GM18526 (cell line): Measurements from ENCODE around the gene TNFAIP3.

Source experiments
- POLR2A ChIP-seq: IDR thresholded peaks from 3 replicates; pipeline ENCODE4 v1.6.1; 2011; ENCODE audit not compliant: insufficient read length; ENCODE audit errors: extremely low read depth

The TNFAIP3 gene

DNA sequence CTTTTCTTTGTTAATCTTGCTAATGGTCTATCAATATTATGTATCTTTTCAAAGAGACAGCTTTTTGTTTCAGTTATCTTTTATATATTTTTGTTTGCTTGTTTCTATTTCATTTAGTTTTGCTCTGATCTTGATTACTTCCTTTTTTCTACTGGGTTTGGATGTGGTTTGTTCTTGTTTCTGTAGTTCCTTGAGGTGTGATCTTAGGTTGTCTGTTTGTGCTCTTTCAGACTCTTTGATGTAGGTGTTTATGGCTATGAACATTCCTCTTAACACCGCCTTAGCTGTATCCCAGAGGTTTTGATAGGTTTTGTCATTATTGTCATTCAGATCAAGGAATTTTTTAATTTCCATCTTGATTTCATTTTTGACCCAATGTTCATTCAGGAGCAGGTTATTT is 26.8 kb upstream of the TNFAIP3 start:
- no peak for TF ChIP-seq POLR2A

DNA sequence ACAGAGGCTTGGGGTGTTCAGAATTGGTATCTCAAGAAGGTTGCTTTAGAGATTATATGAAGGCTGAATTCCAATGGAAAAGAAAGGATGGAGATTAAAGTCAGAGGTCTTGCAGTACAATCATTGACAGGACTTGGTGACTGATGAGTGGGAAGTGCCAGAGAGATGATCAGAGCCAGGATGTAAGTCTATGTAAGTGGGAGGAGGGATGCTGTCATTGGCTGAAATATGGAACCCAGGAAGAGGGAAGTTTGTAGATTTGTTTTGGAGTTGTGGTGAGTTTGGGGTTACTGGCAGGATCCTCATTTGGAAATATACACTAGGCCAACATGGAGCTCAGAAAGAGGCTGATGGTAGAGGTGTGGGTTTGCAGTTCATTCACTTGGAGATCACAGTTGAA is 23.8 kb upstream of the TNFAIP3 start:
- TF ChIP-seq POLR2A, result no peak

DNA sequence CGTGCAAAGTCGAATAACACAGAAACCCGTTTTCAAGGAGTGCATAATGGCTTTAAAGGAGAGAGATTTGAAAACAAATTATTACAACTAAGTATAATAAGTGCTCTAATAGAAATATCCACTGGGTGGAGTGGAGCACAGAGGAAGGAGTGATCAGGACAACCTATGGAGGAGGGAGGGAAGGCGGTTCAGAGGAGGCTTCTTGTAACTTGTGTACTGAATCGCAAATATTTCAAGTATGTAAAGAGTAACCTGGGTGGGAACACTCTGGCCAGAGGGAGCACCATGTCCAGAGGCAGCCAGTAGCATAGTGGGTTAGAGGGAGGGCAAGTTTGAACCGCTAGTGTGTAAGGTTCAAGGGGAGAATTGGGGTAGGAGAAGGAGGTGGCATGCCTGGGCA is 21.6 kb upstream of the TNFAIP3 start:
- TF ChIP-seq POLR2A, result no peak

DNA sequence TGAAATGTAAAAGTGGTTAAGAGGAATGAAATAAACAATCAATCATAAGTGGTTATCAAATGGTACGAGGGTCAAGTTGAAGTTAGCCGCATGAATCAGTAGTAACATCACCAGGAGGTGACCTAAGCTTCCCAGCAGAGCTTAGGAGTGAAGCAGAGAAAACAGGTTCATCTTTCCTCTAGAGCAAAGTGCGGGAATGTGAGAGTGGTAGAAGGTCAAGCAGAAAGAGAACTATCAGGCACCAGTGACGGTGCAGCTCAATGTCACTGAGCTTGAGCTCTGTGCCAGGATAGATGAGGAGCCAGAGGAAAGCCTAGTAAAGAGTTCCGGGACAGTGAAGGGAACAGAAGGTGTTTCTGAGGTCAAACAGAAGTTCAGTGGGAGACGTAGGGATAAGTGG is 20.8 kb upstream of the TNFAIP3 start:
- no peak for TF ChIP-seq POLR2A

DNA sequence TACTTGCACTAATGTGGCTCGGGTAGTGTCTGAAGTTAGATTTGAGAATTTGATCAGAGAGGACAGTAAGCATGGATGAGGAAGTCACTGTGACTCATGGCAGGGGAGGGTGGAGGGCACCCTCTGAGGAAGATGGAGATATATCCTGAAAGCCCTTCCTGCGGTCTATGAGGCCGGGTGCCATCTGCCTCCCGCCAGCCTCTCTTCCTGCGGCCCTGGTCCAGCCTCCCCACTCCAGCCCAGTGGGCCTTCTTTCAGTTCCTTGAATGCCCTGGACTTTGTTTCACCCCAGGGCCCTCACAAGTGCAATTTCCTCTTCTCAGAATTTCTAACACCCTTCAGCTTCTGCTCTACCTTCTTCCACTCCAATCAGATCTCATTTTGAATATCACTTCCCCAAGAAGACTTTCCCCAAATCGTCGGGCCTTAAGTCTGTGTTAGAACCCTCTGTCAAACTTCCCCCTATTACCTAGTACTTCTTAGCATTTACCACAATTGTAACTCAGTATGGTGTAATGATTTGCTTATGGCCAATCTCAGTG is 20.2 kb upstream of the TNFAIP3 start:
- TF ChIP-seq POLR2A, result no peak

DNA sequence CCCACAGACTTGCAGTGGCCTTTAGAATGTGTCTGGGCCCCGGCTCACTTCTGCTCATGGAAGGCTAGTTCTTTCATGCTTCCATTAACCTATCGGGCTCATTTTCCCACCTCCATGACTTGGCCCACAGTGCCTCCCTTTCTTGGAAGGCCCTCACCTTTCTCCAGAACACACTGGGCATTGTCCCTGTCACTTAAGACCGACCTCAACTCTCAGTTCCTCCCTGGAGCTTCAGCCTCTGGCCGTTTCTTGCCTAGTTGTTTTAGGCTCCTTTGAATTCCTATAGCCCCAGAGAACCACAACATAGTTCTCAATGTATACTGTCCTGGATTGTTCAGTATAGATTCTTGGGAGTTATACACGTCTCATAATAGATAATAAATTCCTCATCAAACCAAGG is 19.3 kb upstream of the TNFAIP3 start:
- no peak for TF ChIP-seq POLR2A

DNA sequence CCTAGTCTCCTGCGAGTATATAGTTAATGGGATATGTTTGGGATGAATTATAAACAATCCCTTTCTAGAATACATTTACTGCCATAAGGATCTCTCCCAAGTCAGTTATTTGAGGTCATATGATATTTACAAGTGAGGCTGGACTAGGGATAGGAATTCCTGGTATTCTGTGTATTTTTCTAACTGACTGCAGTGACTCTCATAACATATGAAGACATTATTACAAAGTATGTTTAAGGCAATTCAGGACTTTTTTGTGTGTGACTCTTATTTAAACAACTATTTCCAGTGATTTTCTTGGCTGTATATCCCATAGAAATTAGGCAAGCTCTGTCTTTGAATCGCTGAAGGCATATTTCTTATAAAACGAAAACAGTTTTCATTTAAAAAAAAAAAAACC is 18.4 kb upstream of the TNFAIP3 start:
- TF ChIP-seq POLR2A, result no peak

DNA sequence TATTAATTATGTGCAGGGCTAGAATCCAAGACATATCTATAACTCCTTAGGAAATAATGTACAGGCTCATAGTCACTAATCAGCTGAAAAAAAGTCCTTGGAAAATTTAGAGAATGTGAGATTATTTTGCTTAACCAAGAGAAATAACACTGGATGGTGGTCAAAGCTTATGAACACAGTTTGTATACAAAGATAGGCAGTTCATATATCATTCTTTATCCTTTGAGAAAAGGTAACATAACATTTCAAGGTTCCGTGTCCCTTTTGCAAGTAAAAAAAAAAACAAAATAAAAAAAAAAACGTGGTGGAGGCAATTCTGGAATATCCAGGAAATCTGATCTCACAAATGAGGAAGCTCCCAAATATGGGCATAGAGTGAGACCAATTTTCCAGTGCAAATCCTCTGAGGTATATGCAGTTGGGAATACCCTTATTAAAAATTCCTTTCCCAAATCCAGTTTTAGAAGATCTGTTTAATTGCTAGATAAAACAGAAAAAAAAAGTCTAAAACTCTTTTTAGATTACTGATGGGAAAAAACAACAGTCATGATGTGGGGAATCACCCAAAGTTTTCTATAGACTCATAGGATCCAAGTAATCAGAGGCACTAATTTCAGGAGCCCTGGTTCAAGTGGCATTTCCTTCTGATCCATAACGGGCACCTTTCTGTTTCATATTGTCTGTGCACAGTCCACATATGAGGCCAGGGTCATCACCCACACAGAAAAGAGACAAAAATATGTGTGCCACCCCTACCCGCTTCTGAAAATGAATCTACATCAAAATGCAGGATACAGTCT is 17.7 kb upstream of the TNFAIP3 start:
- no peak for TF ChIP-seq POLR2A

DNA sequence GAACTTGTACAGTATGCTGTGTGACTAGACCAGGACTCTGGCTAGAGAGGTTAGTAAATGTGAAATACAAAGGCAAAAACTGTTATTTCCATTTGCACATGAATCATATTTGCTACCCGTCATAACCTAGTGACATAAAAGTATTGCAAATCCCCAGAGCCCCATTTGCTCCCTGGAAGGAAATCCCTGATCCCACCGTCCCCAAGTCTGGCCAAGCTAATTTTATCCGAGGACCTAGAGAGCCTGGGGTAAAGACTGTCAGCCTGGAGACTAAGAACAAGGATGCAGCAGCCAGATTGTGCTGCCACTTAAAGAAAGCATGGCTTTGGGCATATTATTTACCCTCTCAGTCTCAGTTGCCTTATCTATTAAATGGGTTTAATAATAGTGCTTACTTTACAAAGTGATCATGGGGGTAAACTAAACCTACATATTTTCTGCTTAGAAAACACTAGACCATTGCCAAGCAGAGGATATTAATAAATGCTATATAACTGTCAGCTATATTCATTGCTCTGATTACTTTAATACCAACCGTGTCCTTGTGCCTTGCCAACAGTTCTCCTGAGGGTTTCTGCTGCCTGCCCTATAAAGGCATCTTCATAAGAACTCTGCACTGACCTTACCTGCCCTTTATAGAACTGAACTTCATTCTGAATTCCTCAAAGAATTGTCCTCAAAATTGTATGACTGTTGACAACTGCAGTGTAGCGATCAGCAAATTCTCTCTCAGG is 16.9 kb upstream of the TNFAIP3 start:
- TF ChIP-seq POLR2A, result no peak

DNA sequence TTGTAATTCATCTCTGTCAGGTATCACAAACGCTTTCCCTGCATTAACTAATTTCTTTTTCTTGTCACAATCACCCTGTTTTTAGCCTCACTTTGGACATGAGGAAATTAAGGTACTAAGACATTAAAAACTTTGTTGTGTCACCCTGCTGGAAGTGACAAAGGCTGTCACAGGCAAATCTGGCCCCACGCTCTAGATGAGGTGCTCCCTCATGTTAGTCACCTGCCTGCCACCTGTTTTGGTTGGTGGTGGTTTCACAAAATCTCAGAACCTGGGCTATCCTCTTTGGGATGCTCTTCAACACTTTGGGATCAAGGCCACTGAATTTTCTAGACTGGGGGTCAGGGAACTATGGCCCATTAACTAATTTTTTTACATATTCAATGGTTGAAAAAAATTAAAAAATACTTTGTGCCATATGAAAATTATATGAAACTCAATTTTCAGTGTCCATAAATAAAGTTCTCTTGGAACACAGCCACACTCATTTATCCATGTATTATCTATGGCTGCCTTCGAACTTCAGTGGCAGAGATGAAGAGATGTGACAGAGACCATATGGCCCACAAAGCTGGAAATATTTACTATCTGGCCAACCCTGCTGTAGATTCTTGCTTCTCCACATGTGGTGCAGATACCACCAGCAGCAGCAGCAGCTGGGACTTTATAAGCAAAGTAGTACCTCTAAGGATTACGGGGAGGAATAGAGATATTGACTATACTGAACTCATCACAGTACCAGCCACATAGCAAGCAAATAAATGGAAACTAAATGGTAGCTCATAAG is 16.1 kb upstream of the TNFAIP3 start:
- no peak for TF ChIP-seq POLR2A

DNA sequence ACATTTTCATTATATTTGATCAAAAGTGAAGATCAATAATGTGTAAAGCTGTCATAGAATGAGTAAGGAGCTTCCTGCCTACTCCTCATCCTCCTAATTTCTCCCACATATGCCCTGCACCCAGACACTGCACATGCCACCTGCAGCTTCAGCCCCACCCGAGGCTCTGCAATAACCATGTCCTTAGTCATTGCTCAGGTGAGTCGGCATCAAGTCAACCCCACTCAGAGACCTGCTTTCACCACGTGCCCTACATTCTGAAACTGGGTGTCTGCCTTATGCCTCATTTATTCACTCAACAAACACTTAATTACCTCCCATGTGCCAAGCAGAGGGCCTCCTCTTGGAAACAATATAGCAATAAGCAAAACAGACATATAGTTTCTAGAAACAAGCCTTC is 15.4 kb upstream of the TNFAIP3 start:
- TF ChIP-seq POLR2A, result no peak

DNA sequence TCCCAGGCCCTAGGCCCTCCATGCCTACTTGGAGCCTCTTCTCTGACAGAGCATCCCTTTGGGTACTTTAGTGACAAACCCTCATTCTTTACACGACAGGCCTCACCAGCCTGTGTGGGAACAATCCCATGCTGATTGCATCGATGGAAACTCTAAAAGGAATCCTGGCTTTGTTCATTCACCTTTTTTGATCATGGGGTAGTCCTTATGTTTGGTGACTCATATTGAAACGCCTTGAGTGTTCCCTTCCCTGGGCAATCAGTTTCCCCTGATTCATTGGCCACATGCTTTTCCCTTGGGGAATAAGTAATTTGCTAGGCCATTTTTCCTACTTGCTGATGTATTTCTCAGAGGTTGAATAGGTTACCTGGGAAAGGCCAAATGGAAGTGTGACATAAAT is 14.7 kb upstream of the TNFAIP3 start:
- no peak for TF ChIP-seq POLR2A

DNA sequence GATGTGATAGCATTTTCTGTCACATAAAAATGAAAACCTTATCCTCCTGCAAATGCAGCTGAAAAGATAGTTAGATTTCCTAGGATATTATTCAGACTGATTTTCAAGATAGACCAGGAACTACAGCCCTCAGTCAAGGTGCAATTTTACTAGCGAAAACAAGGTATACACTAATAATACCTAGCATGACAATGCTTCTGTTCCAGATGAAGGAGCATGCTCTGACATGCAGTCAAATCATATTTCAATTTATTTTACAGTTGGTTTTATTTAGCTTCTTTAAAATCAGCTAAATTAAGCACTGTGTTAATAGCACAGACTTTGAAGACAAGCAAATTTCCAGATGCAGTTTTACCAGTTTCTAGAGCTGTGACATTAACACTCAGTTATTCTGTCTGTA is 14.2 kb upstream of the TNFAIP3 start:
- TF ChIP-seq POLR2A, result no peak

DNA sequence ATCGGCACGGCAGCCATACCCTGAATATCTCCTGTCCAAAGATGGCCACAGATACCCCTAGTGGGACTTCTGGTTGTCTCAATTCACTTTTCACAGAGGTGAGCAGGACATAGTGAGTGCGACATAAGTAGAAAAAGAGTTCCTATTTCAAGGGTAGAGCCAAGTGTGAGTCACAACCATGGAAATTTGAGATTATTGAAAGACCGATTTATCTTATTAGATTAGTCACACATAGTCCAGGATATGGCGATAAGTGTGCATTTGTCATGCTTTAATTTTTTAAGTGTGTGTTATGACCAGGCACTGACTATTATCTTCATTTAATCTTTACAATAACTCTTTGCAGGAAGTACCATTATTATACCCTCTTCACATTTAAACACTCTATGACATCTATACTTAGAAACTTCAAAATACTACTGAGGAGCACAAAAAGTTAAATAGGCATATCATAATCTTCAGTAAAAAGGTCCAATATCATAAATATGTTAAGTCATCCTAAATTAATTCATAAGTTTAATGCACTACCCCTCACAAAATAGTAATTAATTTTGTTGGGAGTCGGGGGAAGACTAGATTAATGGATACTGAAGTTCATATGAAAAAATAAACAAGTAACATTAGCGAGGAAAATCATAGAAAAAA is 13.4 kb upstream of the TNFAIP3 start:
- TF ChIP-seq POLR2A, result no peak
